HL-60 (cell line): ENCODE measurements around the gene ACOX3.
"Not testable (repeated sequence)": the region's sequence is repeated elsewhere in the genome, so short reads cannot be mapped to it uniquely, and the experiment has no call there.

ENCODE experiments used
- DNase-seq, 2 experiments: peaks; one replicate each; pipeline ENCODE4 v3.0.0-alpha.2; 2010 to 2020; ENCODE audit warnings: low read depth in 1 of 2, low spot score in 1 of 2
- H3K27ac ChIP-seq: fragments of 250-450 bp; sonication (Bioruptor Pico); replicated peaks from 2 replicates; pipeline ENCODE4 v1.5.1; 2020; ENCODE audit warnings: mild to moderate bottlenecking, moderate library complexity
- H3K27me3 ChIP-seq: fragments of 250-450 bp; sonication (Bioruptor Pico); 2 replicates; pipeline ENCODE4 v1.5.1; 2021; ENCODE audit warnings: mild to moderate bottlenecking, moderate library complexity; ENCODE audit not compliant: insufficient read depth, poor library complexity, severe bottlenecking
- H3K4me3 ChIP-seq: replicated peaks from 2 replicates; pipeline ENCODE4 v1.5.1; 2011; ENCODE audit warnings: mild to moderate bottlenecking, control low read depth, low read length; ENCODE audit not compliant: insufficient read depth
- GABPA ChIP-seq: IDR thresholded peaks from 2 replicates; pipeline ENCODE4 v1.6.1; 2012; ENCODE audit warnings: low read depth
- POLR2AphosphoS5 ChIP-seq: IDR thresholded peaks from 2 replicates; pipeline ENCODE4 v1.6.1; 2012; ENCODE audit warnings: low read depth
- SPI1 ChIP-seq: IDR thresholded peaks from 2 replicates; pipeline ENCODE4 v1.6.1; 2012; ENCODE audit warnings: low read depth, mild to moderate bottlenecking, borderline replicate concordance
- TF ChIP-seq, protein P1 (sequence below): IDR thresholded peaks from one replicate; pipeline ENCODE4 v1.5.1; 2011; ENCODE audit warnings: low read length, control low read depth, inconsistent platforms; ENCODE audit not compliant: insufficient read depth
- TF ChIP-seq, protein P2 (sequence below): IDR thresholded peaks from 2 replicates; pipeline ENCODE4 v1.6.1; 2012; ENCODE audit warnings: low read depth; ENCODE audit not compliant: insufficient replicate concordance

The ACOX3 gene

GRCh38 chr4:8343262-8343966, 97.1 kb downstream of the ACOX3 start:
- H3K27me3 ChIP-seq: no peaks in the 10 kb centered on the region
- TF ChIP-seq POLR2AphosphoS5: no peak
- TF ChIP-seq SPI1: no peak
- TF ChIP-seq, protein P1, sequence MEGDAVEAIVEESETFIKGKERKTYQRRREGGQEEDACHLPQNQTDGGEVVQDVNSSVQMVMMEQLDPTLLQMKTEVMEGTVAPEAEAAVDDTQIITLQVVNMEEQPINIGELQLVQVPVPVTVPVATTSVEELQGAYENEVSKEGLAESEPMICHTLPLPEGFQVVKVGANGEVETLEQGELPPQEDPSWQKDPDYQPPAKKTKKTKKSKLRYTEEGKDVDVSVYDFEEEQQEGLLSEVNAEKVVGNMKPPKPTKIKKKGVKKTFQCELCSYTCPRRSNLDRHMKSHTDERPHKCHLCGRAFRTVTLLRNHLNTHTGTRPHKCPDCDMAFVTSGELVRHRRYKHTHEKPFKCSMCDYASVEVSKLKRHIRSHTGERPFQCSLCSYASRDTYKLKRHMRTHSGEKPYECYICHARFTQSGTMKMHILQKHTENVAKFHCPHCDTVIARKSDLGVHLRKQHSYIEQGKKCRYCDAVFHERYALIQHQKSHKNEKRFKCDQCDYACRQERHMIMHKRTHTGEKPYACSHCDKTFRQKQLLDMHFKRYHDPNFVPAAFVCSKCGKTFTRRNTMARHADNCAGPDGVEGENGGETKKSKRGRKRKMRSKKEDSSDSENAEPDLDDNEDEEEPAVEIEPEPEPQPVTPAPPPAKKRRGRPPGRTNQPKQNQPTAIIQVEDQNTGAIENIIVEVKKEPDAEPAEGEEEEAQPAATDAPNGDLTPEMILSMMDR: no peak
- no peak for TF ChIP-seq GABPA
- TF ChIP-seq, protein P2, sequence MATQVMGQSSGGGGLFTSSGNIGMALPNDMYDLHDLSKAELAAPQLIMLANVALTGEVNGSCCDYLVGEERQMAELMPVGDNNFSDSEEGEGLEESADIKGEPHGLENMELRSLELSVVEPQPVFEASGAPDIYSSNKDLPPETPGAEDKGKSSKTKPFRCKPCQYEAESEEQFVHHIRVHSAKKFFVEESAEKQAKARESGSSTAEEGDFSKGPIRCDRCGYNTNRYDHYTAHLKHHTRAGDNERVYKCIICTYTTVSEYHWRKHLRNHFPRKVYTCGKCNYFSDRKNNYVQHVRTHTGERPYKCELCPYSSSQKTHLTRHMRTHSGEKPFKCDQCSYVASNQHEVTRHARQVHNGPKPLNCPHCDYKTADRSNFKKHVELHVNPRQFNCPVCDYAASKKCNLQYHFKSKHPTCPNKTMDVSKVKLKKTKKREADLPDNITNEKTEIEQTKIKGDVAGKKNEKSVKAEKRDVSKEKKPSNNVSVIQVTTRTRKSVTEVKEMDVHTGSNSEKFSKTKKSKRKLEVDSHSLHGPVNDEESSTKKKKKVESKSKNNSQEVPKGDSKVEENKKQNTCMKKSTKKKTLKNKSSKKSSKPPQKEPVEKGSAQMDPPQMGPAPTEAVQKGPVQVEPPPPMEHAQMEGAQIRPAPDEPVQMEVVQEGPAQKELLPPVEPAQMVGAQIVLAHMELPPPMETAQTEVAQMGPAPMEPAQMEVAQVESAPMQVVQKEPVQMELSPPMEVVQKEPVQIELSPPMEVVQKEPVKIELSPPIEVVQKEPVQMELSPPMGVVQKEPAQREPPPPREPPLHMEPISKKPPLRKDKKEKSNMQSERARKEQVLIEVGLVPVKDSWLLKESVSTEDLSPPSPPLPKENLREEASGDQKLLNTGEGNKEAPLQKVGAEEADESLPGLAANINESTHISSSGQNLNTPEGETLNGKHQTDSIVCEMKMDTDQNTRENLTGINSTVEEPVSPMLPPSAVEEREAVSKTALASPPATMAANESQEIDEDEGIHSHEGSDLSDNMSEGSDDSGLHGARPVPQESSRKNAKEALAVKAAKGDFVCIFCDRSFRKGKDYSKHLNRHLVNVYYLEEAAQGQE: no peak
- H3K27ac ChIP-seq: no peak overlapping the region

GRCh38 chr4:8342651-8343261, 97.8 kb downstream of the ACOX3 start:
- H3K27me3 ChIP-seq: no peaks in the 10 kb centered on the region
- no peak for TF ChIP-seq SPI1
- TF ChIP-seq, protein P1: no peak
- TF ChIP-seq, protein P2: no peak
- TF ChIP-seq GABPA: no peak
- no peak for TF ChIP-seq POLR2AphosphoS5
- H3K4me3 ChIP-seq: no peak overlapping the region
- H3K27ac ChIP-seq: no peak overlapping the region
- no peak for DNase-seq

More at GRCh38 chr4:8343262-8343966, 97.1 kb downstream of the ACOX3 start:
- no peak for DNase-seq
- H3K4me3 ChIP-seq: no peak overlapping the region

DNA sequence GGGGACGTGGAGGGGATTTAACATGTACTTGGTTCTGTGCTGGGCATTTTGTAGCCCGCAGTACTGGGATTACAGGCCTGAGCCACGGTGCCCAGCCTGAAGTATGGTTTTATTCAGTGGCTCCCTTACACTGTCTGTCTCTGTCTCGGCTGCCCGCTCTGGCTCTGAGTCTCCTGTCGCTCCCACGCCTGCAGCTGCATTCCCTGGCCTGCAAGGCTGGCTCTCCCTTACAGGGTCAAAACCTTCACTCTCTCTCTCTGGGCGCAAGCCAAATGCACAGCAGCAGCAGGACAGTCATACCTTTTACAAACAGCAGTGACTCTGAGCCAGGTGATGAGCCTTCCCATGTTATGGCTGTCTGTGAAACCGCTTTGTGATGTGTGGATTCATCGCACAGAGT, 98.8 kb downstream of the ACOX3 start:
- no peak for DNase-seq
- Histone ChIP-seq H3K27ac (no peak overlapping the region), H3K27me3 (no peaks in the 10 kb centered on the region), H3K4me3 (no peak overlapping the region)
- TF ChIP-seq, protein P1: no peak
- no peak for TF ChIP-seq POLR2AphosphoS5
- no peak for TF ChIP-seq SPI1
- no peak for TF ChIP-seq GABPA
- TF ChIP-seq, protein P2: no peak

GRCh38 chr4:8341281-8341680, 99.2 kb downstream of the ACOX3 start:
- H3K27ac ChIP-seq, H3K4me3 ChIP-seq, DNase-seq, H3K27me3 ChIP-seq: not testable (repeated sequence)
